Endothelial cell (in vitro differentiated cells): ENCODE measurements around the gene FTH1. TPM values are rescaled to one million over a fixed set of nuclear protein-coding genes. Genes with fewer than 3 reads are reported as not detected.
A peak's percentile ranks its signal among the peaks of the same experiment; 100 is the strongest.

Experiments
- DNase-seq: peaks from one replicate; pipeline ENCODE4 v3.0.0; 2021; ENCODE audit warnings: low spot score
- H3K27ac Mint-ChIP-seq: one replicate; pipeline ENCODE4 v1.8.0; 2021; ENCODE audit warnings: mixed read lengths, inconsistent platforms; ENCODE audit not compliant: unreplicated experiment
- H3K27me3 Mint-ChIP-seq: one replicate; pipeline ENCODE4 v1.8.0; 2021; ENCODE audit warnings: mild to moderate bottlenecking, moderate library complexity, mixed read lengths, inconsistent platforms; ENCODE audit not compliant: unreplicated experiment
- H3K36me3 Mint-ChIP-seq: one replicate; pipeline ENCODE4 v1.8.0; 2021; ENCODE audit warnings: mild to moderate bottlenecking, low read depth, mixed read lengths, inconsistent platforms; ENCODE audit not compliant: unreplicated experiment
- H3K4me1 Mint-ChIP-seq: one replicate; pipeline ENCODE4 v1.8.0; 2021; ENCODE audit warnings: mild to moderate bottlenecking, mixed read lengths, inconsistent platforms; ENCODE audit not compliant: unreplicated experiment
- H3K4me3 Mint-ChIP-seq: one replicate; pipeline ENCODE4 v1.8.0; 2021; ENCODE audit warnings: mild to moderate bottlenecking, mixed read lengths, inconsistent platforms; ENCODE audit not compliant: unreplicated experiment
- H3K9me3 Mint-ChIP-seq: one replicate; pipeline ENCODE4 v1.8.0; 2021; ENCODE audit warnings: mixed read lengths, inconsistent platforms; ENCODE audit not compliant: unreplicated experiment
- long read RNA-seq: library from polyadenylated mRNA; unstranded; transcript quantifications from one replicate; pipeline ENCODE4 v2.0.0, GENCODE V29; 2020; ENCODE audit not compliant: unreplicated experiment
- total RNA-seq: library from RNA; stranded (reverse); fragmentation: NEBNext Ultra II Directional; extraction: Animal tissue kit (Norgen Biotek cat#: 25700); gene quantifications from one replicate; pipeline ENCODE4 v1.2.1, GENCODE V29; 2021; ENCODE audit not compliant: unreplicated experiment
- TF ChIP-seq, protein P1 (sequence below): fragments of 200-600 bp; sonication (generic); IDR thresholded peaks from one replicate; pipeline ENCODE4 v1.5.0; 2021; ENCODE audit warnings: antibody characterized with exemption; ENCODE audit not compliant: unreplicated experiment

The FTH1 gene
- 837 TPM for total RNA-seq
- long read RNA-seq, transcript FTH1-201 (4 exons, 1,229 nt) = major isoform, 1,855 of 1,872 reads
- long read RNA-seq, partial matches to known transcripts = 5 of 1,872 reads
- long read RNA-seq, other reads (novel, unspliced or antisense) = 5 of 1,872 reads

DNA sequence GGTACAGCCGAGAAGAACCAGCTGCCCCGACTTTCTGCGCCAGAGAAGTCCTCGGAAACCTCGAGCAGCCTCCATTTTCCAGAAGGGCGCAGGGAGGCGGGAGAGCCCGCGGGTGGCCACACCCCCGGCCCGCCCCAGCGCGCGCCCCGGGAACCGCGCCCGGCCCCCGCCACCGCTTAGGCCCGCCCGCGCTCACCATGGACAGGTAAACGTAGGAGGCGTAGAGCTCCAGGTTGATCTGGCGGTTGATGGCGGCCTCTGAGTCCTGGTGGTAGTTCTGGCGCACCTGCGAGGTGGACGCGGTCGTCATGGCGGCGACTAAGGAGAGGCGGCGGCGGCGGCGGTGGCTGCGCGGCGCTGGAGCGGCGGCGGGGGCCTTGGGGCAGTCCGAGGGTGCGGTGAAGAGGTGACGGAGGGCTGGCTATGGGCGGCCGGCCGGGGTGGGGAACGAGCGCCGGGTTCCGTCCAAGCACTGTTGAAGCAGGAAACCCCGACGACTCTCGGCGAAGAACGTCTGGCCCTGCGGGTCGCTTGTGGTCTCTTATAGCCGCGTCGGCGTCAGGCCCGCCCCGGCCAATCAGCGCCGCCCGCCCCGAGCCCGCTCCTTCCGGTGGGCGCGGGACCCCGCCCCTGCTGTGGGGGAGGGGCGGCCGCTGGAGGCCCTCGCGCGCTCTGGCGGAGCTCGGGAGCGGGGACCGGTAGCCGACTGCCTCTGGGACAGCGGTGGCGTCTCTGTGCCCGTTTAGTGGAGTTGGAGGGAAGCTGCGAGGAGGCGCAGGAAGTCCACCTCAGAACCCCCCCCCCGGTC, at the start of gene FTH1:
Gene FTH1 (minus strand): TSS at position 519 of the 808 bp plus-strand sequence. CDS start 209 bp downstream, at position 310.
- Mint-ChIP-seq H3K27me3 (peaks cover 4% of the 10 kb centered on the region), H3K4me1 (peaks cover 46% of the 10 kb centered on the region), H3K4me3 (peak within 1 kb of the TSS; percentile 97), H3K9me3 (no peaks in the 10 kb centered on the region), H3K36me3 (peaks cover 26% of the 10 kb centered on the region), H3K27ac (peak within 1 kb of the TSS; percentile 90)
- DNase-seq = peak; percentile 95
- TF ChIP-seq, protein P1, sequence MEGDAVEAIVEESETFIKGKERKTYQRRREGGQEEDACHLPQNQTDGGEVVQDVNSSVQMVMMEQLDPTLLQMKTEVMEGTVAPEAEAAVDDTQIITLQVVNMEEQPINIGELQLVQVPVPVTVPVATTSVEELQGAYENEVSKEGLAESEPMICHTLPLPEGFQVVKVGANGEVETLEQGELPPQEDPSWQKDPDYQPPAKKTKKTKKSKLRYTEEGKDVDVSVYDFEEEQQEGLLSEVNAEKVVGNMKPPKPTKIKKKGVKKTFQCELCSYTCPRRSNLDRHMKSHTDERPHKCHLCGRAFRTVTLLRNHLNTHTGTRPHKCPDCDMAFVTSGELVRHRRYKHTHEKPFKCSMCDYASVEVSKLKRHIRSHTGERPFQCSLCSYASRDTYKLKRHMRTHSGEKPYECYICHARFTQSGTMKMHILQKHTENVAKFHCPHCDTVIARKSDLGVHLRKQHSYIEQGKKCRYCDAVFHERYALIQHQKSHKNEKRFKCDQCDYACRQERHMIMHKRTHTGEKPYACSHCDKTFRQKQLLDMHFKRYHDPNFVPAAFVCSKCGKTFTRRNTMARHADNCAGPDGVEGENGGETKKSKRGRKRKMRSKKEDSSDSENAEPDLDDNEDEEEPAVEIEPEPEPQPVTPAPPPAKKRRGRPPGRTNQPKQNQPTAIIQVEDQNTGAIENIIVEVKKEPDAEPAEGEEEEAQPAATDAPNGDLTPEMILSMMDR = no peak

- Mint-ChIP-seq H3K27me3 (peaks cover 7% of the 10 kb centered on the region), H3K27ac (no peak overlapping the region), H3K36me3 (peaks cover 3% of the 10 kb centered on the region), H3K9me3 (no peaks in the 10 kb centered on the region), H3K4me1 (no peaks in the 10 kb centered on the region), H3K4me3 (no peak overlapping the region)
- TF ChIP-seq, protein P1 = no peak
- no peak for DNase-seq
Measured at GRCh38 chr11:62015615-62016014, 48.2 kb upstream of the FTH1 start.

GRCh38 chr11:62013537-62014476, 46.4 kb upstream of the FTH1 start:
- H3K4me3 Mint-ChIP-seq = no peak overlapping the region
- H3K27me3 Mint-ChIP-seq = peaks cover 4% of the 10 kb centered on the region
- no peaks in the 10 kb centered on the region for H3K4me1 Mint-ChIP-seq
- TF ChIP-seq, protein P1 = no peak
- H3K9me3 Mint-ChIP-seq = no peaks in the 10 kb centered on the region
- no peak for DNase-seq
- no peak overlapping the region for H3K27ac Mint-ChIP-seq
- peaks cover 3% of the 10 kb centered on the region for H3K36me3 Mint-ChIP-seq

- Mint-ChIP-seq H3K4me3 (no peak overlapping the region), H3K27me3 (peaks cover 4% of the 10 kb centered on the region), H3K36me3 (peaks cover 3% of the 10 kb centered on the region), H3K9me3 (no peaks in the 10 kb centered on the region), H3K27ac (no peak overlapping the region), H3K4me1 (no peaks in the 10 kb centered on the region)
- TF ChIP-seq, protein P1 = no peak
- DNase-seq = no peak
Measured at GRCh38 chr11:62012832-62013461, 45.5 kb upstream of the FTH1 start.
